PC-9 (cell line): ENCODE measurements around the gene IAH1. TPM values are rescaled to one million over a fixed set of nuclear protein-coding genes. Genes with fewer than 3 reads are reported as not detected.

Experiments used
- BruUV-seq: library from RNA; stranded (reverse); fragments of 400-500 nt; replicated peaks from 2 replicates; lab custom pipeline; 2021; lab: Mats Ljungman, UMichigan
- CTCF ChIA-PET: fragments of 300-600 bp; sonication (Branson Sonifier 250); formaldehyde crosslinking; loops from one replicate; lab custom pipeline; 2022; ENCODE audit warnings: antibody characterized with exemption; lab: Charles Lee
- POLR2A ChIA-PET: fragments of 300-600 bp; sonication (Branson Sonifier 250); formaldehyde crosslinking; loops from one replicate; lab custom pipeline; 2022; ENCODE audit warnings: antibody characterized with exemption; ENCODE audit not compliant: unreplicated experiment; lab: Charles Lee
- DNase-seq, 2 experiments: peaks; one replicate each; pipeline versions ENCODE4 v3.0.0 to v3.0.0-alpha.2; 2015 to 2022; ENCODE audit warnings: mixed read lengths in 1 of 2
- H2AFZ ChIP-seq: fragments of 200-600 bp; sonication (generic); 2 replicates; pipeline ENCODE4 v1.8.1; 2017; ENCODE audit warnings: antibody characterized with exemption
- H3F3A ChIP-seq: fragments of 200-600 bp; sonication (generic); 2 replicates; pipeline ENCODE4 v1.8.1; 2017; ENCODE audit warnings: antibody characterized with exemption, mild to moderate bottlenecking, low read depth; ENCODE audit not compliant: insufficient read depth
- H3K27ac ChIP-seq: fragments of 200-600 bp; sonication (generic); 2 replicates; pipeline ENCODE4 v1.6.1; 2016; ENCODE audit warnings: mixed run types
- H3K27me3 ChIP-seq: fragments of 200-600 bp; sonication (generic); 2 replicates; pipeline ENCODE4 v1.6.1; 2016; ENCODE audit warnings: low read depth, mixed run types; ENCODE audit not compliant: insufficient read depth
- H3K36me3 ChIP-seq: fragments of 200-600 bp; sonication (generic); 2 replicates; pipeline ENCODE4 v1.6.1; 2016; ENCODE audit warnings: low read depth, mixed run types
- H3K4me1 ChIP-seq: fragments of 200-600 bp; sonication (generic); replicated peaks from 2 replicates; pipeline ENCODE4 v1.6.1; 2016; ENCODE audit warnings: mixed run types; ENCODE audit not compliant: insufficient read depth
- H3K4me2 ChIP-seq: fragments of 200-600 bp; sonication (generic); 2 replicates; pipeline ENCODE4 v1.6.1; 2017; ENCODE audit warnings: mixed run types
- H3K4me3 ChIP-seq: fragments of 200-600 bp; sonication (generic); 2 replicates; pipeline ENCODE4 v1.6.1; 2016; ENCODE audit warnings: mixed run types
- H3K79me2 ChIP-seq: fragments of 200-600 bp; sonication (generic); 2 replicates; pipeline ENCODE4 v1.6.1; 2017; ENCODE audit warnings: low read depth, mixed run types
- H3K9me2 ChIP-seq: fragments of 200-600 bp; sonication (generic); 2 replicates; pipeline ENCODE4 v1.8.1; 2017; ENCODE audit warnings: mild to moderate bottlenecking; ENCODE audit not compliant: insufficient read depth
- H3K9me3 ChIP-seq: fragments of 200-600 bp; sonication (generic); 2 replicates; pipeline ENCODE4 v1.8.1; 2016; ENCODE audit warnings: low read depth; ENCODE audit not compliant: insufficient read depth
- H4K20me1 ChIP-seq: fragments of 200-600 bp; sonication (generic); 2 replicates; pipeline ENCODE4 v1.8.1; 2017; ENCODE audit not compliant: insufficient read depth
- EZH2 ChIP-seq: fragments of 200-600 bp; sonication (generic); IDR thresholded peaks from 2 replicates; pipeline ENCODE4 v1.8.0; 2017; ENCODE audit warnings: antibody characterized with exemption, low read depth
- intact Hi-C: fragments of 100-400 bp; cut with micrococcal nuclease; formaldehyde crosslinking; loops from one replicate; pipeline ENCODE4 v1.10.0; 2022; ENCODE audit not compliant: unreplicated experiment
- total RNA-seq: library from RNA; stranded (reverse); gene quantifications from 2 replicates; pipeline ENCODE4 v1.2.3, GENCODE V29; 2021
- TF ChIP-seq, protein P1 (sequence below): fragments of 200-600 bp; sonication (generic); conservative IDR thresholded peaks from 2 replicates; pipeline ENCODE4 v1.6.1; 2017; ENCODE audit warnings: mixed run types, antibody characterized with exemption, mild to moderate bottlenecking, moderate library complexity

The IAH1 gene
- total RNA-seq, 1 experiment from 2014 or later = 37.3 TPM

DNA sequence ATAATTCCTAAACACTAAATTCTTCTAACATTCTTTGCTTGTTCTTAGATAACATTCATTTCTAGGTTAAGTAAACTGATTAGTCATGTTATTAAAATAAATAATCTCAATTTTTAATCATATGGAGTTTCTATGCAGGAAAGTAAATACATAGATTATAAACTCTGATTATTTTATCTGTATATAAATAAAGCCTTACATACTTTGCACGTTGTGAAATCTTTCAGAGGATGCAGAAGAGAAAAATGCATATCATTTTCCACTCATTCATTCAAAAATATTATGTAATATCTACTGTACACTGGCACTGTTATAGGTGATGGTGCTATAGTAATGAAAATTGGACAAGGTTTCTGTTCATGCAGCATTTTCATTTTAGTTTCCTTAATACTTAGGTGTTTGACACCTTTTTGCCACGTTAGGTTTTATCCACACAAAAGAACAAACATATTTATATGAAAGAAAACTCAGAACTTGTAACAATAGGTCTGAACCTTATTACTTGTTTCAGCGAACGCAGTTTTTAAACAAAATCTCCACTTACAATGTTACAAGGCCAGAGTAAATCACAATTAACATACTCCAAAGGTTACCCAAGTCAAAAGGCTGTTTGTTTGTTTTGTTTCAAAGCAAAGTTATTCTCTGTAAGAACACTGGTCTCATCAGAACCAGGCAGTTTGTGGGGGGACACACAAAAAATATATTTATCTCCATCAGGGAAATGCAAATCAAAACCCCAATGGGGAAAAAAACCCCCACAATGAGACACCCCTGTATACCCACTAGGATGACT lies 53.8 kb downstream of the IAH1 start:
- H3K4me3 ChIP-seq = no peak overlapping the region
- peaks cover 56% of the 10 kb centered on the region for H3K79me2 ChIP-seq
- H3K9me3 ChIP-seq = no peaks in the 10 kb centered on the region
- no peaks in the 10 kb centered on the region for H3K27me3 ChIP-seq
- no peak overlapping the region for H3K4me2 ChIP-seq
- no peak for DNase-seq
- no peak overlapping the region for H3K27ac ChIP-seq
- no peak overlapping the region for H2AFZ ChIP-seq
- ChIA-PET CTCF (no interaction called here), POLR2A (no interaction called here)
- TF ChIP-seq EZH2 = no peak
- TF ChIP-seq, protein P1, sequence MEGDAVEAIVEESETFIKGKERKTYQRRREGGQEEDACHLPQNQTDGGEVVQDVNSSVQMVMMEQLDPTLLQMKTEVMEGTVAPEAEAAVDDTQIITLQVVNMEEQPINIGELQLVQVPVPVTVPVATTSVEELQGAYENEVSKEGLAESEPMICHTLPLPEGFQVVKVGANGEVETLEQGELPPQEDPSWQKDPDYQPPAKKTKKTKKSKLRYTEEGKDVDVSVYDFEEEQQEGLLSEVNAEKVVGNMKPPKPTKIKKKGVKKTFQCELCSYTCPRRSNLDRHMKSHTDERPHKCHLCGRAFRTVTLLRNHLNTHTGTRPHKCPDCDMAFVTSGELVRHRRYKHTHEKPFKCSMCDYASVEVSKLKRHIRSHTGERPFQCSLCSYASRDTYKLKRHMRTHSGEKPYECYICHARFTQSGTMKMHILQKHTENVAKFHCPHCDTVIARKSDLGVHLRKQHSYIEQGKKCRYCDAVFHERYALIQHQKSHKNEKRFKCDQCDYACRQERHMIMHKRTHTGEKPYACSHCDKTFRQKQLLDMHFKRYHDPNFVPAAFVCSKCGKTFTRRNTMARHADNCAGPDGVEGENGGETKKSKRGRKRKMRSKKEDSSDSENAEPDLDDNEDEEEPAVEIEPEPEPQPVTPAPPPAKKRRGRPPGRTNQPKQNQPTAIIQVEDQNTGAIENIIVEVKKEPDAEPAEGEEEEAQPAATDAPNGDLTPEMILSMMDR = no peak
- H4K20me1 ChIP-seq = peaks cover 64% of the 10 kb centered on the region
- peaks cover 58% of the 10 kb centered on the region for H3K36me3 ChIP-seq
- H3K4me1 ChIP-seq = no peaks in the 10 kb centered on the region
- H3K9me2 ChIP-seq = no peaks in the 10 kb centered on the region
- BruUV-seq = no TSS peak
- peaks cover 18% of the 10 kb centered on the region; the same call in 1 of the 2 replicates for H3F3A ChIP-seq
- intact Hi-C loops = no loop called here

DNA sequence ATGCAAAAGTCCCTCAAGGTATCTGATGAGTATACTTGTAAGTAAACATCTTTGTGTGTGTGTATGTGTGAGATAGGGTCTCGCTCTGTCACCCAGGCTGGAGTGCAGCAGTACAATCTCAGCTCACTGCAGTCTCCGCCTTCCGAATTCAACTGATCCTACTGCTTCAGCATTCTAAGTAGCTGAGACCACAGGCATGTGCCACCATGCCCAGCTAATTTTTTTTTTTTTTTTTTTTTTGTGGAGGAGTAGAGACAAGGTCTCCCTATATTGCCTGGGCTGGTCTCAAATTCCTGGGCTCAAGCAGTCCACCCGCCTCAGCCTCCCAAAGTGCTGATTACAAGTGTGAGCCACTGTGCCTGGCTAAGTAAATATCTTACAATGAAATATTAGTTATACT lies 58.1 kb downstream of the IAH1 start:
- no peaks in the 10 kb centered on the region for H3K9me3 ChIP-seq
- TF ChIP-seq EZH2 = no peak
- TF ChIP-seq, protein P1 = no peak
- H3K4me3 ChIP-seq = no peak overlapping the region
- no peaks in the 10 kb centered on the region for H3K4me1 ChIP-seq
- peaks cover 91% of the 10 kb centered on the region for H3K79me2 ChIP-seq
- ChIA-PET CTCF (no interaction called here), POLR2A (no interaction called here)
- no peak overlapping the region for H2AFZ ChIP-seq
- BruUV-seq = no TSS peak
- no peaks in the 10 kb centered on the region for H3K9me2 ChIP-seq
- no peak overlapping the region for H3K4me2 ChIP-seq
- H3K27me3 ChIP-seq = no peaks in the 10 kb centered on the region
- peaks cover 85% of the 10 kb centered on the region for H4K20me1 ChIP-seq
- intact Hi-C loops = no loop called here
- DNase-seq = no peak
- peaks cover 14% of the 10 kb centered on the region; the same call in 1 of the 2 replicates for H3F3A ChIP-seq
- H3K36me3 ChIP-seq = peaks cover 65% of the 10 kb centered on the region
- no peak overlapping the region for H3K27ac ChIP-seq

DNA sequence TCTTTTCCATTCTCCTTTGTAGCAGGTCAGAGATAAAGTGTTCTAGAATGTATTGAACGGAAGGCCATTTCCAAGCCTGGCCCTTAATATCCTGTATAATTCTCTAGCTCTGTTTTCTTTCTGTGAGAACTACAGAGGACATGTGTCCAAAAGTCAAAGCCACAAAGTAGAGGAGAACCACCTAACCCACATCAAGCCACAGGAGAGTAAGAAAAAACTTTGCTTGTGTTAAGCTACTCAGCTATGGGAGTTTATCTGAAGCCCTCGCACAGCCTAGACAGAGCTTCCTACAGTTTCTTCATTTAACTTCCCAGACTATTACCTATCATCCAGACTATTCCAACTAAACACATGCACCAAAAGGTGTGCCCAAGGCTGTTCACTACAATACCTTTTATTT lies 59.3 kb downstream of the IAH1 start:
- no TSS peak for BruUV-seq
- Histone ChIP-seq H3K4me3 (no peak overlapping the region), H3F3A (peaks cover 20% of the 10 kb centered on the region), H3K9me2 (no peaks in the 10 kb centered on the region), H4K20me1 (peaks cover 88% of the 10 kb centered on the region), H3K4me1 (peaks cover 6% of the 10 kb centered on the region; the same call in 1 of the 2 replicates), H3K79me2 (peaks cover 88% of the 10 kb centered on the region), H3K4me2 (no peak overlapping the region), H3K27ac (no peak overlapping the region), H3K36me3 (peaks cover 53% of the 10 kb centered on the region), H2AFZ (no peak overlapping the region), H3K27me3 (no peaks in the 10 kb centered on the region), H3K9me3 (no peaks in the 10 kb centered on the region)
- CTCF ChIA-PET = interaction anchor here (0.7 kb wide), 1 partner anchor 62 kb away, joined by 5 read pairs; no protein-coding TSS in a partner anchor
- POLR2A ChIA-PET = no interaction called here
- DNase-seq = no peak
- TF ChIP-seq EZH2 = no peak
- TF ChIP-seq, protein P1 = no peak
- intact Hi-C loops = no loop called here
